SK-N-MC (cell line): Measurements from ENCODE around the gene ZNRF3.

ENCODE experiments used
- EZH2 ChIP-seq: fragments of 200-600 bp; sonication (generic); IDR thresholded peaks from one replicate; pipeline ENCODE4 v1.6.1; 2017; ENCODE audit warnings: antibody characterized with exemption
- FOXP2 ChIP-seq: optimal IDR thresholded peaks from 2 replicates; pipeline ENCODE3; 2011; ENCODE audit warnings: mild to moderate bottlenecking, moderate library complexity; ENCODE audit not compliant: insufficient read depth; ENCODE audit errors: extremely low read length, control extremely low read depth
- POLR2AphosphoS5 ChIP-seq: IDR thresholded peaks from 2 replicates; pipeline ENCODE4 v1.6.1; 2012; ENCODE audit warnings: mild to moderate bottlenecking, low read depth, low read length, borderline replicate concordance

- TF ChIP-seq POLR2AphosphoS5 (no peak), EZH2 (no peak), FOXP2 (no peak)
Observed at GRCh38 chr22:28889478-28890024, 6.2 kb downstream of the ZNRF3 start.
